WI38 (cell line): ENCODE results near the gene DUOXA2.

Source experiments
- H3K4me3 ChIP-seq: 2 replicates; pipeline ENCODE4 v1.5.1; 2011; ENCODE audit warnings: low read depth, mild to moderate bottlenecking, control low read depth, low read length
- TF ChIP-seq, protein P1 (sequence below): IDR thresholded peaks from 2 replicates; pipeline ENCODE4 v1.5.1; 2012; ENCODE audit warnings: low read depth, mild to moderate bottlenecking, control low read depth, low read length

The DUOXA2 gene

DNA sequence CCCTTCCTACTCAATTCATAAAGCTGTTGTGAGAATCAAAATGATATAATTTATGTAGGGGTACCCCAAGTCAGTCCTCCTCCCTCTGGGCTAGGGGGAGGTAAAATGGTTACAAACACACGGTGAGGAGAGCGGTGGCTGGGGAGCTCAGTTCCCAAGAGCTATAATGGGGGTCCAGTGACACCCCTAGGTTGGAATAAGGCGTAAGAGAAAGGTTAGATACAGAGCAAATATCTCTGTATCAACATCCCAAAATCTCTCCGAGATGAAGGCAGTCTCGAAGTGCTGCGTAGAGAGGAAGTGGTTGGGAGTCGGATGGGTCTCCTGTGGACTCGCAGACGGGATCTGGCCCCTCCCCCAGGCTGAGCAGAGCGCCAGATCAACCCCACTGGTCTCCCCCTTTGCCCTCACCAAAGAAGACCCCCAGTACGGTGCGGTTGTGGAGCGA, 2.0 kb upstream of the DUOXA2 start:
- H3K4me3 ChIP-seq: no peak overlapping the region
- TF ChIP-seq, protein P1, sequence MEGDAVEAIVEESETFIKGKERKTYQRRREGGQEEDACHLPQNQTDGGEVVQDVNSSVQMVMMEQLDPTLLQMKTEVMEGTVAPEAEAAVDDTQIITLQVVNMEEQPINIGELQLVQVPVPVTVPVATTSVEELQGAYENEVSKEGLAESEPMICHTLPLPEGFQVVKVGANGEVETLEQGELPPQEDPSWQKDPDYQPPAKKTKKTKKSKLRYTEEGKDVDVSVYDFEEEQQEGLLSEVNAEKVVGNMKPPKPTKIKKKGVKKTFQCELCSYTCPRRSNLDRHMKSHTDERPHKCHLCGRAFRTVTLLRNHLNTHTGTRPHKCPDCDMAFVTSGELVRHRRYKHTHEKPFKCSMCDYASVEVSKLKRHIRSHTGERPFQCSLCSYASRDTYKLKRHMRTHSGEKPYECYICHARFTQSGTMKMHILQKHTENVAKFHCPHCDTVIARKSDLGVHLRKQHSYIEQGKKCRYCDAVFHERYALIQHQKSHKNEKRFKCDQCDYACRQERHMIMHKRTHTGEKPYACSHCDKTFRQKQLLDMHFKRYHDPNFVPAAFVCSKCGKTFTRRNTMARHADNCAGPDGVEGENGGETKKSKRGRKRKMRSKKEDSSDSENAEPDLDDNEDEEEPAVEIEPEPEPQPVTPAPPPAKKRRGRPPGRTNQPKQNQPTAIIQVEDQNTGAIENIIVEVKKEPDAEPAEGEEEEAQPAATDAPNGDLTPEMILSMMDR: no peak

DNA sequence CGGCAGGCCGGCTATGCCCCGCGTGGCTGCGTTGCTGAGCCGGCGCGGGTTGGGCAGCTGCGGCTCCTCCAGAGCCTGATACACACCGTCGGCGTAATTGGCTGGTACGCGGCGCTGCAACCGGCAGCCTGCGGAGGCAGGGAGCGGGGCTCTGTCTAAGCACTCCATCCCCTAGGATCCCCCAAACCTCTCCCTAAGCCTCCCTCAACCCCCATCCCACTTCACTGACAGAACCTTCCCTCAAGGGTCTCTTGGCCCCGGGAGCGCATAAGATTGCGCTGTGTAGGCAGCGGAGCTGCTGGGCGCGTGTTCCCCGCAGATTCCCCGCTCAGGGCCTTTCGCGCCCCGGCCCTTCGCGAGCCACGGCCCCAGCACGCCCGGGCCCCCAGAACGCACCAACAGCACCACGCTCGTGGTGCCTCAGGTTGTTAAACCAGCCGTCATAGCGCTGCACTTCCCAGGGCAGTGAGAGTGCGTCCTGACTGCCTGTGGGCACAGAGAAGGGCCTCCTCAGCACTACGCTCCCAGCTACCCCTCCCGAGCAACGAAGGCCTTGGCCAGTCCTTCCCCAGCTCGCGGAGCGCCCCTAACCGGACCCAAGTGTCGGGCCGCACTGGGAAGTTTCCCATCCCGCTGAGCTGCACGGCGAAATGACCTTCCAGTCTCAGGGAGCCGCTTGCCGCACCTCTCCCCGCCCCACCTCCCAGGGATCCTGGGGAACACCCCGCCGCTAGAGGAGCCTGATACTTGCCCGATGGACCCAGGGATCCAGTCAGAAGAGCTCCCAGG, 1.3 kb upstream of the DUOXA2 start:
- TF ChIP-seq, protein P1: no peak
- H3K4me3 ChIP-seq: no peak overlapping the region

- H3K4me3 ChIP-seq: no peak overlapping the region
- TF ChIP-seq, protein P1: no peak
These were observed 641 bp upstream of the DUOXA2 start for GRCh38 chr15:45113380-45113990.

DNA sequence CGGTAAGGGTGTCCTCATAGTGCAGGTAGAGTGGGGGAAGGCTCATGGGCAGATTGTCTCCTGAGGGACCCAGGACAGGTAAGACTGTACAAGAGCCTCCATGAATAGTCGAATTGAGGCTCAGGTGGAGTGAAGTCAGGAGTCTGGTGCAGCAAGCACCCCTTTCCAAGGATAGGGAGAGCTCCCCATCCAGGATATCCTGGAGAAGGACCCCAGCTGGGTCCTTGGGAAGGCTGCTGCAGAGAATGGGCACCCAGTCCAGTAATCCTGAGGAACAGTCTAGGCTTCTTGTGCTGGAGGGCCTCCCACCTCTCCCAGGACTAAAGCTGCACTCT, 592 bp downstream of the DUOXA2 start:
- H3K4me3 ChIP-seq: no peak overlapping the region
- TF ChIP-seq, protein P1: no peak

DNA sequence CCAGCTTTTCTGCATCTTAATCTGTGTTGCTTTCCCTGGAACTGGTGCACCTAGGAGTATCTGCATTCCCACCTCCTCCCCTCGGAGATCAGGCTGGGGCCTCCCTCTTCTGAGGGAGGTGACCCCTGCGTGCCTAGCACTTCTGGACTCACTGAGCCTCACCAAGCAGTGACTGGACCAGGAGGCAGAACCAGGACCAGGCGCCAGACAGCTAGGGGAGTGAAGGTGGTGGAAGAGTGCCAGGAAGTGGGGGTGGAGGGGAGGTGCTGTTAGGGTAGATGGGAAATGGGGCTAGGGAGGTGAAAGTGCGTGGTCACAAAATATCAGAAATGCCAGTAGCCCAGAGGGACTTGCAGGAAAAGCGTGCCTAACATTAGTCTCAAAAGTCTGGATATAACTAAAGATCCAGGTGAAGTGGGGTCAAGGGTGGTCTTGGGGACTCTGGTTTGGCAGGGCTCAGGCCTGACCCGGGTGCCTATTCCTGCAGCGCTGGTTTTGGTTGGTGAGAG, 1.2 kb downstream of the DUOXA2 start:
- H3K4me3 ChIP-seq: no peak overlapping the region
- TF ChIP-seq, protein P1: no peak

DNA sequence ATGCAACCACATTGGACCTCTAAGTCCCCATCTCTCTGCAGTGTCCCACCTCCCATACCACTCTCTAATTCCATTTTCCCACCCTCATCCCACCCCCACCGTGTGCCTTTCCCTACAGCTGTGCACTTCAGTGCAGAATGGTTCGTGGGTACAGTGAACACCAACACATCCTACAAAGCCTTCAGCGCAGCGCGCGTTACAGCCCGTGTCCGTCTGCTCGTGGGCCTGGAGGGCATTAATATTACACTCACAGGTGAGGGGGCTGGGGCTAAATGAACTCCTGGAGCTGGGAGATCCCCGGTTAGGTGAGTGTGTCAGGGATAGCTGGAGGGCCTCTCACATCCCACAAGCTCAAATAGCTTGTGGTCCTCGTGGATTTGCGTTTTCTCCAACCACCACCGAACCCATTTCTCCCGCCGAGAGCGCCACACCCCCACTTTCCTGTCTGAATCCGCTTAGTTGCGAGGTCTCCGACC, 1.9 kb downstream of the DUOXA2 start:
- H3K4me3 ChIP-seq: no peak overlapping the region
- TF ChIP-seq, protein P1: no peak

DNA sequence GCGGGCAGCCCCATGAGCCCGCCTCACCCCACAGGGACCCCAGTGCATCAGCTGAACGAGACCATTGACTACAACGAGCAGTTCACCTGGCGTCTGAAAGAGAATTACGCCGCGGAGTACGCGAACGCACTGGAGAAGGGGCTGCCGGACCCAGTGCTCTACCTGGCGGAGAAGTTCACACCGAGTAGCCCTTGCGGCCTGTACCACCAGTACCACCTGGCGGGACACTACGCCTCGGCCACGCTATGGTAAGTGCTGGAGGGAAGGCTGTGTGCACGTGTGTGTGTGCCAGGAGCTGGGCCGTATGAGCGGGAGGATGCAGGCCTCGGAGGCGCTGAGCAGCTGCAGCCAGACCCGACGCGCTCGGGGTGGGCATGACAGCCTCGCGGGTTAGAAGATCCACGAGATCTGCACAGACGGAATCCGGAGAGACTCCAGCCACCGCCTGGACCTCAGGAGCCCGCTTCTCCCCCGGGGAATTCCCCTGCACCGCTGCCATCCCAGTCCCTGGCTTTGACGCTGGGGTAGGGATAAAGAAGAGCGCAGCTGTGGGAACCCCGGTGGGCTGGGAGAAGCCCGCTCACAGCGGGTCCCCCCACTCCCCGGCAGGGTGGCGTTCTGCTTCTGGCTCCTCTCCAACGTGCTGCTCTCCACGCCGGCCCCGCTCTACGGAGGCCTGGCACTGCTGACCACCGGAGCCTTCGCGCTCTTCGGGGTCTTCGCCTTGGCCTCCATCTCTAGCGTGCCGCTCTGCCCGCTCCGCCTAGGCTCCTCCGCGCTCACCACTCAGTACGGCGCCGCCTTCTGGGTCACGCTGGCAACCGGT, 2.6 kb downstream of the DUOXA2 start:
- H3K4me3 ChIP-seq: no peak overlapping the region
- TF ChIP-seq, protein P1: no peak
